CD4-positive, alpha-beta T cell treated with Interleukin-12 subunit alpha and Interleukin-12 subunit beta, for 1 hour (primary cell): ENCODE measurements around the gene GLB1L.
A peak's percentile ranks its signal among the peaks of the same experiment; 100 is the strongest.
"Not testable (repeated sequence)": the region's sequence is repeated elsewhere in the genome, so short reads cannot be mapped to it uniquely, and the experiment has no call there.

ENCODE experiments used
- DNase-seq: peaks from one replicate; pipeline ENCODE4 v3.0.0-alpha.2; 2020

GLB1L gene

GRCh38 chr2:219204425-219205164 is 40.6 kb downstream of the GLB1L start:
- DNase-seq = no peak

GRCh38 chr2:219201331-219201730 is 43.9 kb downstream of the GLB1L start:
- not testable (repeated sequence) for DNase-seq

- DNase-seq = peak; percentile 60
Observed at GRCh38 chr2:219200502-219201326, 44.5 kb downstream of the GLB1L start.

GRCh38 chr2:219199470-219200211 is 45.6 kb downstream of the GLB1L start:
- no peak for DNase-seq

GRCh38 chr2:219198974-219199373 is 46.3 kb downstream of the GLB1L start:
- DNase-seq = no peak

- no peak for DNase-seq
Observed at GRCh38 chr2:219197388-219197787, 47.9 kb downstream of the GLB1L start.

GRCh38 chr2:219186754-219187456 is 58.3 kb downstream of the GLB1L start:
- no peak for DNase-seq
